Measurements from ENCODE around the gene MYO1C.

Gene MYO1C

GRCh38 chr17:1485423-1486376 lies 6.8 kb downstream of the MYO1C start:
- DNase-seq, result peak in 5 of 56 donors; percentile 28 to 52 (median 38)

DNA sequence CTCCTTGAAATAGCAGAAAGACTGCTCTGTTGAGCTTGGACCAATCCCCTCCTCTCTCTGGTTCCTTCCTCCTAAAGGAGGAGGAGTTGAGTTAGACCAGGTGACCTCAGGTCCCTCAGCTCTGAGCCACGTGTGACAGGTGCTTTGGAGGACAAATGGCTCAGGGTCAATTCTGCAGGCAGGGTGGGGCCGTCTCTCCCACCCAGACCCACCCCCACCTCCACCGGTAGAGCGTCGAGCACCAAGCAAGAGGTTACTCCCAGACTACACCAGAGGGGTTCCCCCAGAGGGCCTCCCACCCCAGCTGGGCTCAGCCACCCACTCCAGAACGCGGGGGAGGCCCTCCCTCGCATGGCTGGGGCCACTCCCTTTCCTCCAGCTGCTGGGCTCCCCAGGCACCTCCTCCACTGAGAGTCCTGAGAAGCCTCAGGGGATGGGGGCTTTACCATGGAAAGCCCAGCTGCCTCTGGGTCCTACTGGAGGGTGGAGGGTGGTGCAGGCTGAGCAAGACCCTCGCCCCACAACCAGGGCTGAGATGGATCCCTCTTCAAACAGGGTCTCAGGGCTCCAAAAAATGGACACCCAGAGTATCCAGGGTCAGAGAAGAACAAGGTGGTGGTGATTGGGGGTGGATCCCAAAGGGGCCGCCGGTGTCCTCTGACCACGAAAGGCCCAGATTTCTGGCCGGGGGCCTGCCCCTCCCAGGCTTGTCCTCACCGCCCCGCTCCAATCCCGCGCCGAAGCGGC lies 7.6 kb downstream of the MYO1C start:
- no peak for DNase-seq

- DNase-seq, result no peak
Observed at GRCh38 chr17:1484060-1484535, 8.4 kb downstream of the MYO1C start.

GRCh38 chr17:1482680-1483079 lies 9.8 kb downstream of the MYO1C start:
- peak in 1 of 56 donors; percentile 60 for DNase-seq

DNA sequence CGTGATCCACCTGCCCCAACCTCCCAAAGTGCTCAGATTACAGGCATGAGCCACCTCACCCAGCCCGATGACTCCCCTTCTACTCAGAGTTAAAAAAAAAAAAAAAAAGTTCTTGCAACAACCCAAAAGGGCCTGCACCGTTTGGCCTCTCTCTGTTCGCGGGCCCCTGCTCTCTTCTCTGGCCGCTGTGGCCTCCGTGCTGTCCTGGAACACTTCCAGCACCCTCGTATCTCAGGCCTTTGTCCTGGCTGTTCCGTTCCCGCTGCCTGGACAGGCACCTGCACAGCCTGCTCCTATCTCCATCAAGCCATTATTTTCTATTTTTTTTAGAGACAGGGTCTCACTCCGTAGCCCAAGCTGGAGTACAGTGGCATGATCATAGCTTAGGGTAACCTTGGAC lies 10.8 kb downstream of the MYO1C start:
- no peak for DNase-seq

GRCh38 chr17:1480747-1481465 lies 11.6 kb downstream of the MYO1C start:
- DNase-seq, result no peak

GRCh38 chr17:1478418-1478817 lies 14.1 kb downstream of the MYO1C start:
- DNase-seq, result no peak

DNA sequence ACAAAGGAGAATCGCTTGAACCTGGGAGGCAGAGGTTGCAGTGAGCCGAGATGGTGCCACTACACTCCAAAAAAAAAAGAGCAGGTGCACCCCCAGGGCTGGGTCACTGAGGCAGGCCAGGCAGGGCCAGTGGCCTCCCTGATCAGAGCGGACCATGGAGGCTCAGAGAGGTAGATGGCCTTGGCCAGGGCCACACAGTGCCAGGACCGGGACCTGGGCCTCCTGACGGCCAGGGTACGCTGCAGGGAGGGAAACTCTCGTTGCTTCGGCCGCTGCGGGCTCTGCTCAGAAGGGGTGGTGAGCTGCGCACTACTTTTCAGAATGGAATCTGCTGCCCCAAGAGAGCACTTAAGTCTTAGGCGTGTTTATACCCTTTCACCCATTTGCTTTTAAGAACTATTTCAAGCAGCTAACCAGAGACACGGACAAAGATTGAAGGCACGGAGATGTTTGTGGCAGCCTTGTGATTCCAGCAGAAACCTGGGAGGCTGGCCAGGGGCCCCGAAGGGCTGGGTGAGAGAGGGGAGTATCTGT lies 17.1 kb downstream of the MYO1C start:
- no peak for DNase-seq

- no peak for DNase-seq
Observed at GRCh38 chr17:1474402-1475189, 17.9 kb downstream of the MYO1C start.

DNA sequence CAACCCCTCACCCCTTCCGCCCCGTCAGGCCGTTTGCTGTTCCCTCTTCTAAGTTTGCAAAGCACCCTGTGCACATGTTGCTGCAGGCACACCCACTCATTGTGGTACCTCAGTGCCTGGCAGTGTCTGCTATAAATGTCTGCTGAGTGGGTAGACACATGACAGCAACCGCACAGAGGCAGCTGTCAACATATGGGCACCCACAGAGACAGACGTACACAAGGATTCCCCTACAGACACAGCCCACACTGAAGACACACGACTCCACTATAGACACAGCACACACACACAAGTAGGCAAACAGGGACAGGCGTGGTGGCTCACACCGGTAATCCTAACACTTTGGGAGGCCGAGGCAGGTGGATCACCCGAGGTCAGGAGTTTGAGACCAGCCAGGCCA lies 18.6 kb downstream of the MYO1C start:
- peak in 22 of 56 donors; percentile 11 to 76 (median 38) for DNase-seq

- peak in 1 of 56 donors; percentile 11 for DNase-seq
Observed at GRCh38 chr17:1473170-1473569, 19.3 kb downstream of the MYO1C start.

GRCh38 chr17:1471911-1472821 lies 20.3 kb downstream of the MYO1C start:
- no peak for DNase-seq

GRCh38 chr17:1471490-1471889 lies 21.0 kb downstream of the MYO1C start:
- DNase-seq, result no peak

GRCh38 chr17:1470755-1471462 lies 21.6 kb downstream of the MYO1C start:
- no peak for DNase-seq

GRCh38 chr17:1470071-1470754 lies 22.3 kb downstream of the MYO1C start:
- DNase-seq, result no peak

DNA sequence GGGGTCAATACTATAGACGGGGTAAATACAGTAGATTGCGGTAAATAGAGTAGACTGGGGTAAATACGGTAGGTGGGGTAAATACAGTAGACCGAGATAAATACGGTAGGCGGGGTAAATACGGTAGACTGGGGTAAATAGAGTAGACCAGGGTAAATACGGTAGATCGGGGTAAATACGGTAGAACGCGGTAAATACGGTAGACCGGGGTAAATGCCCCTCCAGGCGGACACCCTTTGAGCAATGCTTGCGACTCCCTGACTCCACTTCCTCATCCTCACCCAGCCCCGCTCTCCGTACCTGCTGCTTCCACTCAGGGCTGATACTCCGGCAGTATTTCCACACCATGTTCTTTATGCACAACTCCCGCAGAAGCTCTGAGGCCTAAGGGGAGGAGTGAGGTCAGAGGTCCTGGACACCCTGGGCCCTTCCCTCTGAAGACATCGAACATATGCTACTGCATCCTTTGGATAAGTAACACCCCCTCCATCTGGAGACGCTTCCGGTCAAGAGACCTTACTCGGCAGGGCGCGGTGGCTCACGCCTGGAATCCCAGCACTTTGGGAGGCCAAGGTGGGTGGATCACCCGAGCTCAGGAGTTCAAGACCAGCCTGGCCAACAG lies 23.1 kb downstream of the MYO1C start:
- no peak for DNase-seq

DNA sequence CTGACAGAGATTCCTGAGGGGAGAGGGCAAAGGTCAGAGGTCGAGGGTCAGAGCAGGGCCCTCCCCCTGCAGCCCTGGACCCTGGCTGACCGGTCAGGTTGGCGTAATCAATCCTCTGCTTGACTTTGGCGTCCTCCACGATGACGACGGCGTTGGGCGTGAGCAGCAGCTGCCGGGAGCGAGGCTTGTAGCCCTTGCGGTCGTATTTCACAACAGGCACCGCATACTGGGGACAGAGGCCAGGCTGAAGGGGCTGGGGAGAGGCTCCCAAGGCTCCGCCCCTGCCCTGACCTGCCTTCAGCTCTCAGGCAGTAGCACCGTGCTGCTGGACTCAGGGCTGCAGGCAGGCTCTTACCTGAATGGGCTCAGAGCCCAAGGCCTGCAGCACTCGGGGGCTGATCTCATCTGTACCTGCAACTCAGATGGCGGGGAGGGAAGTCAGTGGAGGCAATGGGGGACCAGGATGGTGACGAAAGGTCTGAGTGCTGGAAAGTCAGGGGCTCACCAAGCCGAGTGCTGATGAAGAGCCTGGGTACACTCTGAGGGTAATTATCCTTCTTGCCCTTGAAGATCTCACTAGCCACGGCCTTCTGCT lies 24.5 kb downstream of the MYO1C start:
- DNase-seq, result no peak

Measured in amygdala (tissue), 56 donors.